Uterus (tissue), 2 donors: ENCODE measurements around the gene FIZ1.

Experiments
- POLR2A ChIP-seq, 2 donors: fragments of 450-650 bp; IDR thresholded peaks; one replicate each; pipeline ENCODE4 v1.6.1; 2016; ENCODE audit warnings: antibody characterized with exemption in 2 of 2, mild to moderate bottlenecking in 1 of 2, moderate library complexity in 1 of 2
- TF ChIP-seq, protein P1 (sequence below), 4 experiments: fragments of 200-600 bp in 2 of 4; fragments of 450-650 bp in 2 of 4; sonication (generic) in 2 of 4; IDR thresholded peaks; one replicate each; pipeline ENCODE4 v1.5.1; 2016 to 2019; ENCODE audit warnings: antibody characterized with exemption in 4 of 4, mild to moderate bottlenecking in 2 of 4, moderate library complexity in 1 of 4

DNA sequence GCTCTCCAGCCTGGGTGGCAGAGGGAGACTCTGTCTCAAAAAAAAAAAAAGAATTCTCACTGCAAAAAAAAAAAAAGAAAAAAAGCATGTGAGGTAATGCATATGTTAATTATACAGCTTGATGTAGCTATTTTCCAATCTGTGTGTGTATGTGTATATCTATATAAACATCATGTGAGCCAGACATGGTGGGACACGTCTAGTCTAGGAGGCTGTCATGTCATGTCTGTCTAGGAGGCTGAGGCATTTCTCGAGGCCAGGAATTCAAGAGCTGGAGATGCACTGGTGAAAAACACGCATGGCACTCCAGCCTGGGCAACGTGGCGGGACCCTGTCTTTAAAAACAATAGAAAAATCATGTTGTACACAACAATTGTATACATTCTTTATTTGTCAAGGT, 47.1 kb downstream of the FIZ1 start:
- TF ChIP-seq, protein P1, sequence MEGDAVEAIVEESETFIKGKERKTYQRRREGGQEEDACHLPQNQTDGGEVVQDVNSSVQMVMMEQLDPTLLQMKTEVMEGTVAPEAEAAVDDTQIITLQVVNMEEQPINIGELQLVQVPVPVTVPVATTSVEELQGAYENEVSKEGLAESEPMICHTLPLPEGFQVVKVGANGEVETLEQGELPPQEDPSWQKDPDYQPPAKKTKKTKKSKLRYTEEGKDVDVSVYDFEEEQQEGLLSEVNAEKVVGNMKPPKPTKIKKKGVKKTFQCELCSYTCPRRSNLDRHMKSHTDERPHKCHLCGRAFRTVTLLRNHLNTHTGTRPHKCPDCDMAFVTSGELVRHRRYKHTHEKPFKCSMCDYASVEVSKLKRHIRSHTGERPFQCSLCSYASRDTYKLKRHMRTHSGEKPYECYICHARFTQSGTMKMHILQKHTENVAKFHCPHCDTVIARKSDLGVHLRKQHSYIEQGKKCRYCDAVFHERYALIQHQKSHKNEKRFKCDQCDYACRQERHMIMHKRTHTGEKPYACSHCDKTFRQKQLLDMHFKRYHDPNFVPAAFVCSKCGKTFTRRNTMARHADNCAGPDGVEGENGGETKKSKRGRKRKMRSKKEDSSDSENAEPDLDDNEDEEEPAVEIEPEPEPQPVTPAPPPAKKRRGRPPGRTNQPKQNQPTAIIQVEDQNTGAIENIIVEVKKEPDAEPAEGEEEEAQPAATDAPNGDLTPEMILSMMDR (IDR thresholded peaks at IDR 0.05): no peak
- no peak for TF ChIP-seq POLR2A (IDR thresholded peaks at IDR 0.05)
